Measurements from ENCODE around the gene SULT1A2.

- TF ChIP-seq, protein P1, sequence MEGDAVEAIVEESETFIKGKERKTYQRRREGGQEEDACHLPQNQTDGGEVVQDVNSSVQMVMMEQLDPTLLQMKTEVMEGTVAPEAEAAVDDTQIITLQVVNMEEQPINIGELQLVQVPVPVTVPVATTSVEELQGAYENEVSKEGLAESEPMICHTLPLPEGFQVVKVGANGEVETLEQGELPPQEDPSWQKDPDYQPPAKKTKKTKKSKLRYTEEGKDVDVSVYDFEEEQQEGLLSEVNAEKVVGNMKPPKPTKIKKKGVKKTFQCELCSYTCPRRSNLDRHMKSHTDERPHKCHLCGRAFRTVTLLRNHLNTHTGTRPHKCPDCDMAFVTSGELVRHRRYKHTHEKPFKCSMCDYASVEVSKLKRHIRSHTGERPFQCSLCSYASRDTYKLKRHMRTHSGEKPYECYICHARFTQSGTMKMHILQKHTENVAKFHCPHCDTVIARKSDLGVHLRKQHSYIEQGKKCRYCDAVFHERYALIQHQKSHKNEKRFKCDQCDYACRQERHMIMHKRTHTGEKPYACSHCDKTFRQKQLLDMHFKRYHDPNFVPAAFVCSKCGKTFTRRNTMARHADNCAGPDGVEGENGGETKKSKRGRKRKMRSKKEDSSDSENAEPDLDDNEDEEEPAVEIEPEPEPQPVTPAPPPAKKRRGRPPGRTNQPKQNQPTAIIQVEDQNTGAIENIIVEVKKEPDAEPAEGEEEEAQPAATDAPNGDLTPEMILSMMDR (IDR thresholded peaks at IDR 0.05; ENCODE audit: low read length), result no peak
- TF ChIP-seq EZH2phosphoT487 (IDR thresholded peaks at IDR 0.05; ENCODE audit: low read length) (no peak), EZH2 (optimal IDR thresholded peaks at IDR 0.05; ENCODE audit: low read depth, low read length) (no peak)
These were observed 19.8 kb upstream of the SULT1A2 start for GRCh38 chr16:28616636-28617035.
